Activated naive CD4-positive, alpha-beta T cell treated with anti-CD3 and anti-CD28 coated beads, Interleukin-2, amount 50 U/mL, for 72 hours (primary cell): ENCODE data around the gene ABCC10. TPM values are rescaled to one million over a fixed set of nuclear protein-coding genes. Genes with fewer than 3 reads are reported as not detected.
"Not testable (repeated sequence)": the region's sequence is repeated elsewhere in the genome, so short reads cannot be mapped to it uniquely, and the experiment has no call there.

Experiments
- ATAC-seq, 2 donors: fragments of 150-1000 bp; cut with Tn5 transposase; 2 replicates each; pipeline ENCODE4 v1.10.0; 2021; ENCODE audit warnings: mild to moderate bottlenecking in 2 of 2, moderate library complexity in 2 of 2
- DNase-seq, 2 donors: peaks; one replicate each; pipeline ENCODE4 v3.0.0; 2021 to 2022; ENCODE audit warnings: low spot score in 2 of 2
- H3K27ac Mint-ChIP-seq, 2 donors: one replicate each; pipeline ENCODE4 v1.8.0; 2022; ENCODE audit warnings: mild to moderate bottlenecking in 2 of 2, mixed read lengths in 2 of 2
- H3K36me3 Mint-ChIP-seq, 2 donors: one replicate each; pipeline ENCODE4 v1.8.0; 2022; ENCODE audit warnings: mixed read lengths in 2 of 2
- H3K9me3 Mint-ChIP-seq, 2 donors: one replicate each; pipeline ENCODE4 v1.8.0; 2022; ENCODE audit warnings: mixed read lengths in 2 of 2
- total RNA-seq, 2 donors: library from RNA; stranded (reverse); gene quantifications; one replicate each; pipeline ENCODE4 v1.2.3, GENCODE V29; 2022

ABCC10 gene
- total RNA-seq, 2 donors from 2014 or later = 30.2 to 46.2 TPM

- Mint-ChIP-seq H3K36me3 (no peaks in the 10 kb centered on the region), H3K27ac (no peak overlapping the region), H3K9me3 (no peaks in the 10 kb centered on the region)
- DNase-seq (no peak), ATAC-seq (no peak)
Measured at GRCh38 chr6:43402820-43403219, 24.5 kb upstream of the ABCC10 start.

GRCh38 chr6:43405354-43405753, 22.0 kb upstream of the ABCC10 start:
- H3K27ac Mint-ChIP-seq = no peak overlapping the region
- H3K9me3 Mint-ChIP-seq = no peaks in the 10 kb centered on the region

GRCh38 chr6:43407296-43407695, 20.0 kb upstream of the ABCC10 start:
- no peaks in the 10 kb centered on the region for H3K36me3 Mint-ChIP-seq
- no peaks in the 10 kb centered on the region for H3K9me3 Mint-ChIP-seq
- no peak overlapping the region for H3K27ac Mint-ChIP-seq
- ATAC-seq = no peak
- DNase-seq = no peak

More at GRCh38 chr6:43405354-43405753, 22.0 kb upstream of the ABCC10 start:
- ATAC-seq (no peak), DNase-seq (no peak)
- H3K36me3 Mint-ChIP-seq = no peaks in the 10 kb centered on the region

DNA sequence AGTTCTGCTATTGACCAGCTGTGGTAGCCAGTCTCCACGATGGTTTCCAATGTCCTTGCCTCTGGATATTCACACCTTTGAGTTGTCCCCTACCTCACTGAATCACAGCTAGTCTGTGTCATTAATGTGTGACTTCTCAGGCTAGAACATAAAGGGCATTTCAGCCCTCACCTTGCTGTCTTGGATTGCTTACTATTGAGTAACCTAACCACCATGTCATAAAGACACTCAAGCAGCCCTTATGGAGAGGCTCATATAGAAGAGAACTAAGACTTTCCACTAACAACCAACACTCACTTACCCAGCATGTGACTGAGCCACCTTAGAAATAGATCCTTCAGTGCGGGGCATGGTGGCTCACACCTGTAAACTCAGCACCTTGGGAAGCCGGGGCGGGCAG, 19.1 kb upstream of the ABCC10 start:
- no peaks in the 10 kb centered on the region for H3K9me3 Mint-ChIP-seq
- ATAC-seq (no peak), DNase-seq (no peak)
- no peaks in the 10 kb centered on the region for H3K36me3 Mint-ChIP-seq
- H3K27ac Mint-ChIP-seq = no peak overlapping the region

DNA sequence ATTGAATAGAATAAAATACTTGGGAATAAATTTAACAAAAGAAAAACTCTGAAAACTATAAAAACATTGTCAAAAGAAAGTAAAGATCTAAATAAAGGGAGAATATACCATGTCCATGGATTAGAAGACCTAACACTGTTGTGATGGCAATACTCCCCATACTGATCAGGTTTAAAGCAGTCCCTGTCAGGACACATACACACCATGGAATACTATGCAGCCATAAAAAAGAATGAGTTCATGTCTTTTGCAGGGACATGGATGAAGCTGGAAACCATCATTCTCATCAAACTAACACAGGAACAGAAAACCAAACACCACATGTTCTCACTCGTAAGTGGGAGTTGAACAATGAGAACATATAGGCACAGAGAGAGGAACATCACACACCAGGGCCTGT, 16.6 kb upstream of the ABCC10 start:
- not testable (repeated sequence) for H3K36me3 Mint-ChIP-seq

DNA sequence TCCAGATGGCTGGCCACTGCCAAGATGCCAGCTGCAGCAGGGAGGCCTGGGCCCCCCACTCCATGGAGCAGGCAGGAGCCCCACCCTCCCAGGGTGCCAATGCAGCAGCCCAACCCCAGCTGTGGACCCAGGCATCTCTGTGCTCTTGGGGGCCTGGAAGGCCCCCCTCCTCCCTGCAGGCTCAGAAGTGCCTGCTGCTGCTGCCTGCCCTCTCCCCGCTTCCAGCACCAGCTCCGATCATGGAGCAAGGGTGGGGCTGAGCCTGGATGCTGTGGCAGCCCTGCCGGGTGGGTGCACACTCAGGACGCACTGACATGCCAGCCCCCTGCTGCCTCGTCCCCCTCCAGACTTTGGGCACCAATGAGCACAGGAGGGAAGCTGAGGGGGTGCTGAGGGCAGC, 14.8 kb upstream of the ABCC10 start:
- H3K9me3 Mint-ChIP-seq = no peaks in the 10 kb centered on the region
- ATAC-seq (no peak), DNase-seq (no peak)
- no peak overlapping the region for H3K27ac Mint-ChIP-seq
- no peaks in the 10 kb centered on the region for H3K36me3 Mint-ChIP-seq

More for the DNA sequence above, 16.6 kb upstream of the ABCC10 start:
- H3K9me3 Mint-ChIP-seq, ATAC-seq, DNase-seq, H3K27ac Mint-ChIP-seq: not testable (repeated sequence)

GRCh38 chr6:43413002-43413401, 14.3 kb upstream of the ABCC10 start:
- Mint-ChIP-seq H3K27ac (no peak overlapping the region), H3K36me3 (no peaks in the 10 kb centered on the region), H3K9me3 (no peaks in the 10 kb centered on the region)
- ATAC-seq = no peak
- DNase-seq = no peak

DNA sequence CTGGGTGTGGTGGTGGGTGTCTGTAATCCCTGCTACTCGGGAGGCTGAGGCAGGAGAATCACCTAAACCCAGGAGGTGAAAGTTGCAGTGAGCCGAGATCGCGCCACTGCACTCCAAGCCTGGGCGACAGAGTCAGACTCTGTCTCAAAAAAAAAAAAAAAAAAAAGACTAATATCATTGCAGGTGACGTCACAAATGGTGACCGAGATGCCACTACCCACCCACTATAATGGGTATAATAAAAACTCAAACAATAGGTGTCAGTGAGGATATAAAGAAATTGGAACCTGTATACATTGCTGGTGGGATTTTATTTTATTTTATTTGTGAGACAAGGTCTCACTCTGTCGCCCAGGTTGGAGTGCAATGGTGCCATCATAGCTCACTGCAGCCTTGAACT, 12.1 kb upstream of the ABCC10 start:
- H3K36me3 Mint-ChIP-seq, DNase-seq, ATAC-seq, H3K27ac Mint-ChIP-seq, H3K9me3 Mint-ChIP-seq: not testable (repeated sequence)

DNA sequence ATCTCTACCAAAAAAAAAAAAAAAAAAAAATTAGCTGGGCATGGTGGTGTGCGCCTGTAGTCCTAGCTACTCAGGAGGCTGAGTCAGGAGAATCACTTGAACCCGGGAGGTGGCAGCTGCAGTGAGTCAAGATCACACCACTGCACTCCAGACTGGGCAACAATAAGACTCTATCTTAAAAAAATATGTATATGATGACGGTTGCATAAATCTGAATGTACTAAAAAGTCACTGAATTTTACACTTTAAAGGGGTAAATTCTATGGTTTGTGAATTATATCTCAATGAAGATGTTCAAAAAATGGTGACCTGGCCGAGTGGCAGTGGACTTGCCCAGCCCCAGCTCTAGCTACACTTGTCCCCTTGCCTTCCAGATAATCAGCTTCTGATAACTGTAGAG, 10.4 kb upstream of the ABCC10 start:
- no peak for DNase-seq
- ATAC-seq = no peak
- Mint-ChIP-seq H3K36me3 (no peaks in the 10 kb centered on the region), H3K27ac (no peak overlapping the region), H3K9me3 (no peaks in the 10 kb centered on the region)

DNA sequence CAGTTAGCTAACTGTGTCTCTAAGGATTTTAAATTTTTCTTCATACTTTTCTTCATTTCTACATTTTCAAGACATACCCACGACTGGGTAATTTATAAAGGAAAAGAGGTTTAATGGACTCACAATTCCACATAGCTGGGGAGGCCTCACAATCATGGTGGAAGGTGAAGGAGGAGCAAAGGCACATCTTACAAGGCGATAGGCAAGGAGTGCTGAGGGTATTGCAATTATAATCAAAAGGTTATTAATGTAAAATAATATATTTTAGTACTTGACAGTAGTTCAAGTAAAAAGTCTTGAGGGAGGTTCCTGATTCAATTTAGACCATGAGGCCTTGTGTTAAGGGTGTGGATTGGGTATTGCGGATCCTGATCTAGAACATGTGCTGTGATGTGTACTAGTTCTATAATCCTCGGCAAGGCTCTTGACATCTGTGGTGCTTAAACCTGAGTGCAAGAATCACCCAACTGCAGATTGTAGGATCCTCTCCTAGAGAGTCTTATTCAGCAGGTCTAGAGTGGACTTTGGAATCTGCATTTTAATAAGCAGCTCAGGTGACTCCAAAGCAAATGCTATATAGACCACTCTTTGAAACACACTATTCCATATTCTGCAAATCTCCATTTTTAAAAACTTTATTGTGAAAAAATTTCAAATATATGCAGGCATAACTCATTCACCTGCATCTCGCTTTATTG, 7.2 kb upstream of the ABCC10 start:
- ATAC-seq (no peak), DNase-seq (no peak)
- Mint-ChIP-seq H3K9me3 (no peaks in the 10 kb centered on the region), H3K27ac (no peak overlapping the region), H3K36me3 (no peaks in the 10 kb centered on the region)

GRCh38 chr6:43421831-43422230, 5.5 kb upstream of the ABCC10 start:
- Mint-ChIP-seq H3K36me3 (no peaks in the 10 kb centered on the region), H3K9me3 (no peaks in the 10 kb centered on the region), H3K27ac (no peak overlapping the region)
- DNase-seq = no peak
- ATAC-seq = no peak

DNA sequence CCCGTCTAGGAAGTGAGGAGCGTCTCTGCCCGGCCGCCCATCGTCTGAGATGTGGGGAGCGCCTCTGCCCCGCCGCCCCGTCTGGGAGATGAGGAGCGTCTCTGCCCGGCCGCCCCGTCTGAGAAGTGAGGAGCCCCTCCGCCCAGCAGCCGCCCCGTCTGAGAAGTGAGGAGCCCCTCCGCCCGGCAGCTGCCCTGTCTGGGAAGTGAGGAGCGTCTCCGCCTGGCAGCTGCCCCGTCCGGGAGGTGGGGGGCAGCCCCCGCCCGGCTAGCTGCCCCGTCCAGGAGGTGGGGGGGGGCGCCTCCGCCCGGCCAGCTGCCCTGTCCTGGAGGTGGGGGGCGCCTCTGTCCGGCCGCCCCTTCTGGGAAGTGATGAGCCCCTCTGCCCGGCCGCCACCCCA, 2.3 kb upstream of the ABCC10 start:
- H3K9me3 Mint-ChIP-seq = not testable (repeated sequence)

GRCh38 chr6:43426928-43427405, 374 bp upstream of the ABCC10 start:
- DNase-seq = no peak
- peak overlapping the region; percentile 86 to 99 for H3K27ac Mint-ChIP-seq

More for the DNA sequence above, 2.3 kb upstream of the ABCC10 start:
- H3K27ac Mint-ChIP-seq, ATAC-seq, DNase-seq, H3K36me3 Mint-ChIP-seq: not testable (repeated sequence)

GRCh38 chr6:43428112-43428570, 800 bp downstream of the ABCC10 start:
- ATAC-seq = no peak
- H3K9me3 Mint-ChIP-seq = no peaks in the 10 kb centered on the region
- no peak for DNase-seq
- H3K27ac Mint-ChIP-seq = peak overlapping the region; percentile 86 to 99
- peaks cover 0 to 8% of the 10 kb centered on the region in 2 donors for H3K36me3 Mint-ChIP-seq

More at GRCh38 chr6:43426928-43427405, 374 bp upstream of the ABCC10 start:
- no peak for ATAC-seq
- Mint-ChIP-seq H3K9me3 (no peaks in the 10 kb centered on the region), H3K36me3 (peaks cover 0 to 8% of the 10 kb centered on the region in 2 donors)

DNA sequence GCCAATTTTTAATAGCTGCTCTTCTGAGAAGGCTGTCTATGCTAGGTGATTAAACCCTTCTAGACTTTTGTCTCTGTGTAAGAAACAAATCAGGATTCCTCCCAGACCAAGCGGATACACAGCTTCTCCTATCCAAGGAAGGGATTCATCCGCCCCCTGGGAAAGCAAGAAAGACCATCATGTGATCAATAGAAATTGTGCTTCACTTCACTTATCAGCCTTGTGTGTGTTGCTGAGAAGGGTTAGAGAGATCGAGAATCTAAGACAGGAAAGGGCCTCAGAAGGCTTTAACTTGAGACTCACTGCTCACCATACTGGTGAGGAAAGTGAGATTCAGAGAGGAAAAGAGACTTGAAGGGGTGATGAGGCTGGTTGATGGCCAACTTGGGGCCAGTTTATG, 1.5 kb downstream of the ABCC10 start:
- DNase-seq = no peak
- Mint-ChIP-seq H3K27ac (peak overlapping the region; percentile 86 to 99), H3K9me3 (no peaks in the 10 kb centered on the region), H3K36me3 (peaks cover 0 to 8% of the 10 kb centered on the region in 2 donors)
- no peak for ATAC-seq

DNA sequence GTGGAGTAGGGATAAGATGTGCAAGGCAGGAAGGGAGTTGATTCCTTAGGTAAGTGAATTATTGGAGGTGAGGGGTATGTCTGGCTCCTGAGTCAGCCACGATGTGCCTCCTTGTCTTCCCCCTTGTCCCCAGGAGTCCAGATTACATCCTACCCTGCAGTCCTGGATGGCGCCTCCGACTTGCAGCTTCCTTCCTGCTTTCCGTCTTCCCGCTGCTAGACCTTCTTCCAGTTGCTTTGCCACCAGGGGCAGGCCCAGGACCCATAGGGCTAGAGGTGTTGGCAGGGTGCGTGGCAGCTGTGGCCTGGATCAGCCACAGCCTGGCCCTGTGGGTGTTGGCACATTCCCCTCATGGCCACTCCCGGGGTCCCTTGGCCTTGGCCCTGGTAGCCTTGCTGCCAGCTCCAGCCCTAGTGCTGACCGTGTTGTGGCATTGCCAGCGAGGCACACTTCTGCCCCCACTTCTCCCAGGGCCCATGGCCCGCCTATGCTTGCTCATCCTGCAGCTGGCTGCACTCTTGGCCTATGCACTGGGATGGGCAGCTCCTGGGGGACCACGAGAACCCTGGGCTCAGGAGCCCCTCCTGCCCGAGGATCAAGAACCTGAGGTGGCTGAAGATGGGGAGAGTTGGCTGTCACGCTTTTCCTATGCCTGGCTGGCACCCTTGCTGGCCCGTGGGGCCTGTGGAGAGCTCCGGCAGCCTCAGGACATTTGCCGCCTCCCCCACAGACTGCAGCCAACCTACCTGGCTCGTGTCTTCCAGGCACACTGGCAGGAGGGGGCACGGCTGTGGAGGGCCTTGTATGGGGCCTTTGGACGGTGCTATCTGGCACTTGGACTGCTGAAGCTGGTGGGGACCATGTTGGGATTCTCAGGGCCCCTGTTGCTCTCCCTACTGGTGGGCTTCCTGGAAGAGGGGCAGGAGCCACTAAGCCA, 4.9 kb downstream of the ABCC10 start:
- peaks cover 0 to 8% of the 10 kb centered on the region in 2 donors for H3K36me3 Mint-ChIP-seq
- H3K9me3 Mint-ChIP-seq = no peaks in the 10 kb centered on the region
- ATAC-seq (no peak), DNase-seq (no peak)
- H3K27ac Mint-ChIP-seq = peak overlapping the region in 1 of 2 donors; percentile 29

DNA sequence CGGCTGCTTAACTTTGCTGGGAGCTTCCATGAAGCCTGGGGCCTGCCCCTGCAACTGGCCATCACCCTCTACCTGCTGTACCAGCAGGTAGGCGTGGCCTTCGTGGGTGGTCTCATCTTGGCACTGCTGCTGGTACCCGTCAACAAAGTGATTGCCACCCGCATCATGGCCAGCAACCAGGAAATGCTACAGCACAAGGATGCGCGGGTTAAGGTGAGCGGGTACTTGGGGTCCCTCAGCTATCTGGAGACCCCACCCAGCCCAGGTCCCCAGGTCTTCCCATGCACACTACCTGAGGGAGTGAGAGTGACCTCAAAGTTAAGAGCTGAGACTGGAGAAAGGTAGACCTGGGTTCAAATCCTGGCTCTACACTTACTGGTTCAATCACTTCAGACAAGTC, 5.8 kb downstream of the ABCC10 start:
- DNase-seq (no peak), ATAC-seq (no peak)
- H3K9me3 Mint-ChIP-seq = no peaks in the 10 kb centered on the region
- H3K27ac Mint-ChIP-seq = no peak overlapping the region
- peaks cover 0 to 4% of the 10 kb centered on the region in 2 donors for H3K36me3 Mint-ChIP-seq
